NB4 (cell line): ENCODE results near the gene NOA1.

Experiments used
- POLR2A ChIP-seq: IDR thresholded peaks from 2 replicates; pipeline ENCODE4 v1.6.1; 2011; ENCODE audit warnings: mild to moderate bottlenecking; ENCODE audit not compliant: insufficient read length; ENCODE audit errors: extremely low read depth
- TF ChIP-seq, protein P1 (sequence below): IDR thresholded peaks from one replicate; pipeline ENCODE4 v1.5.1; 2012; ENCODE audit warnings: low read depth, low read length
- TF ChIP-seq, protein P2 (sequence below): IDR thresholded peaks from 2 replicates; pipeline ENCODE4 v1.6.1; 2011; ENCODE audit warnings: low read depth, low read length

DNA sequence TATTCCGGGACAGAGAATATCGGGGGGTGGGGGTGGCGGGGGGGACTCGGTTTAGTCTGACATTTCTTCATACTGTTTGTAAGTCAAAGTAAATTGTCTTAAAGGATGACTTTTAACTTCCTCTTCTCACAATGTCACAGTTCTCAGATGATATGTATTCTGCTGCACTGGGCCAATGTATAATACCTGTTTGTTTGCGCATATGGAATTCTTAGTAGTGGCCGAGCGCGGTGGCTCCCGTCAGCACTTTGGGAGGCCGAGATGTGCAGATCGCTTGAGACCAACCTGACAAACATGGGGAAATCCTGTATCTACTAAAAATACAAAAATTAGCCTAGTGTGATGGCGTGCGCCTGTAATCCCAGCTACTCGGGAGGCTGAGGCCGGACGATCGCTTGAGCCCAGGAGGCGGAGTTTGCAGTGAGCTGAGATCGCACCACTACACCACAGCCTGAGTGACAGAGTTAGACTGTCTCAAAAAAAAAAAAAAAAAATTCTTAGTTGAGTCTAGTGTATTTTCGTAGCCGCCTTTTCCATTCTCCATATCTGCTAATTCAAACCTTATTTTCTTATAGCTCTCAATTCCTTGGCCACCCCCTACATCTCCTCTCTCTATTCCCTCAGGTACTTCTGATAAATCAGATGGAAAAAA, 2.1 kb upstream of the NOA1 start:
- TF ChIP-seq, protein P1, sequence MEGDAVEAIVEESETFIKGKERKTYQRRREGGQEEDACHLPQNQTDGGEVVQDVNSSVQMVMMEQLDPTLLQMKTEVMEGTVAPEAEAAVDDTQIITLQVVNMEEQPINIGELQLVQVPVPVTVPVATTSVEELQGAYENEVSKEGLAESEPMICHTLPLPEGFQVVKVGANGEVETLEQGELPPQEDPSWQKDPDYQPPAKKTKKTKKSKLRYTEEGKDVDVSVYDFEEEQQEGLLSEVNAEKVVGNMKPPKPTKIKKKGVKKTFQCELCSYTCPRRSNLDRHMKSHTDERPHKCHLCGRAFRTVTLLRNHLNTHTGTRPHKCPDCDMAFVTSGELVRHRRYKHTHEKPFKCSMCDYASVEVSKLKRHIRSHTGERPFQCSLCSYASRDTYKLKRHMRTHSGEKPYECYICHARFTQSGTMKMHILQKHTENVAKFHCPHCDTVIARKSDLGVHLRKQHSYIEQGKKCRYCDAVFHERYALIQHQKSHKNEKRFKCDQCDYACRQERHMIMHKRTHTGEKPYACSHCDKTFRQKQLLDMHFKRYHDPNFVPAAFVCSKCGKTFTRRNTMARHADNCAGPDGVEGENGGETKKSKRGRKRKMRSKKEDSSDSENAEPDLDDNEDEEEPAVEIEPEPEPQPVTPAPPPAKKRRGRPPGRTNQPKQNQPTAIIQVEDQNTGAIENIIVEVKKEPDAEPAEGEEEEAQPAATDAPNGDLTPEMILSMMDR, result no peak
- TF ChIP-seq, protein P2, sequence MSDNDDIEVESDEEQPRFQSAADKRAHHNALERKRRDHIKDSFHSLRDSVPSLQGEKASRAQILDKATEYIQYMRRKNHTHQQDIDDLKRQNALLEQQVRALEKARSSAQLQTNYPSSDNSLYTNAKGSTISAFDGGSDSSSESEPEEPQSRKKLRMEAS, result no peak
- no peak for TF ChIP-seq POLR2A
